Smooth muscle cell of trachea (primary cell): ENCODE data around the gene GZF1. TPM values are rescaled to one million over a fixed set of nuclear protein-coding genes. Genes with fewer than 3 reads are reported as not detected.

Experiments
- total RNA-seq: library from RNA; depleted of rRNA; stranded (reverse); fragments of >200 nt; gene quantifications from 2 replicates; pipeline ENCODE4 v1.2.1, GENCODE V29; 2014

The GZF1 gene
- 13.2 and 21.0 TPM in 2 replicates for total RNA-seq

DNA sequence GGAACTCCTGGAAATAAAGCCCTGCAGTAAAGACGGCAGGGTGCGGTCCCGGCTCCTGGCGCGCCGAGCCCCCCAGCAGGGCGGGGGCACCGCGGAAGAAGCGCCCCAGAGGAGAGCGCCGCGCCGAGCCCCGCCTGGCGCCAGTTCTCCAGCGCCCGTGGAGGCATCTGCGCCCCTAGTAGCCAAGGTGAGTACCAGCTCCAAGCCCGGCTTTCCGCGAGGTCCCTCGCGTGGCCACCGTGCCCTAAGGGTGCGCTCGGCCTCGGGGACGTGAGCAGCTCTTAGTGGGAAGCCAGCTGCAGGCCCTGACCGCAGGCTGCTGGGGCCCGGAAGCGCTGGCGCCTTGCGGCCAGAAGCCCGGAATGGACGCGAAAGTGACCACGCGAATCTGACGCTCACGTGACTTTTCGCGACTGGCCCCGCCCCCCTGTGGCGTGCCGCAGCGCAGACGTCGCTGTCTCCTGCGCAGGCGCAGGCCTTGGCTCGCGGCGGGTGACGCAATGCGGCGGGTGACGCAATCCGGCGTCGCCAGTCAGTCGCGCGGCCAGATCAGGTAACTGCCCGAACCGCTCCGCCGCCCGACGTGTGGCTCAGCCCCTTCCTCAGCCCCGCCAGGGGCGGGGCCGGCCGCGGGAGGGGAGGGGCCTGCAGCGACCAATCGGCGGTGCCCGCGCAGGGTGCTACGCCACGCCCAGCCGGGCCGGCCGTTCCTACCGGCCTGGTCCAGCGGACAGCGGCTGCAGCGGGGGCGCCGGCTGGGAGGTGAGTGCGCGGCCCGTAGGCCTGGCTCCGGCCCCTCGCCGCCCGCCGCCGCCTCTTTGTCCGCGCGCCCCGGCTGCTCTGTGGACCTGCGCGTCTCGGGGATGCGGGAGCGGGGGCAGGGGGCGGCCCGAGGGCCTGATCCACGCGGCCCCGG, at the start of gene GZF1:
Gene GZF1 (plus strand): TSS at position 707 of the 916 bp plus-strand sequence. CDS start 2,202 bp downstream, outside the sequence.

DNA sequence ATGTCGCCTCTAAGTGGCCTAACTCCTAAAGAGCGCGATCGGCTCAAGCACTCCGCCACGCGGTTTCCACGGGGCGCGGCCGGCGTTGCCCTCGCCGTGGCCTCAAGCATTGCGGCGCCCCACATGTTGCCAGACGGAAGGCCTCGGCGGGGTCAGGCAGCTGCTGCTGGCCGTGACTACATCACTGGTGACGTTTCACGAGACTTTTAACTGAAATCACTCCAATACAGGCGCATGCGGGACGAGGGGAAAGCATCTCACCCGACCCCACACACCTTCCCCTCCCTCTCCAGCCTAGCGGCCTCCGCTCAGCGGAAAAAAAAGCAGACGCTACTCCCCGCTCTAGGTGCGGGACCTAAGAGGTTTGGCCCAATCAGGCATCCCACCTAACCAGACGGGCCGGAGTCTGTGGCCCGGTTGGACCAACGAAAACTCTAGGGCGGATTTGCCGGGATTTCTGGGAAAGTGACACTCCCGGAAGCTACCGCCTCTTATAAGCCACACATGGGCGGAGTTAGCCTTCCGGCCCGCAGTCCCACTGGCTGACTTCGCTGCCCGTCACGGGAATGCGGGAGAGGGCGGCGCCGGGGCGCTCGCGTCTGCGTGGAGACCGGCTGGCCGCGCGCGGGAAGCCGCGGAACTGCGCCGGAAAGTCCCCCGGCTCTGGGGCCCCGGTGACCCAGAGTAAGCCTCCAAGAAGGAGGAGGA, 11.6 kb upstream of the GZF1 start, which contains the start of gene NXT1:
Gene NXT1 (plus strand): TSS at position 596 of the 708 bp plus-strand sequence. CDS start 3,251 bp downstream, outside the sequence.

DNA sequence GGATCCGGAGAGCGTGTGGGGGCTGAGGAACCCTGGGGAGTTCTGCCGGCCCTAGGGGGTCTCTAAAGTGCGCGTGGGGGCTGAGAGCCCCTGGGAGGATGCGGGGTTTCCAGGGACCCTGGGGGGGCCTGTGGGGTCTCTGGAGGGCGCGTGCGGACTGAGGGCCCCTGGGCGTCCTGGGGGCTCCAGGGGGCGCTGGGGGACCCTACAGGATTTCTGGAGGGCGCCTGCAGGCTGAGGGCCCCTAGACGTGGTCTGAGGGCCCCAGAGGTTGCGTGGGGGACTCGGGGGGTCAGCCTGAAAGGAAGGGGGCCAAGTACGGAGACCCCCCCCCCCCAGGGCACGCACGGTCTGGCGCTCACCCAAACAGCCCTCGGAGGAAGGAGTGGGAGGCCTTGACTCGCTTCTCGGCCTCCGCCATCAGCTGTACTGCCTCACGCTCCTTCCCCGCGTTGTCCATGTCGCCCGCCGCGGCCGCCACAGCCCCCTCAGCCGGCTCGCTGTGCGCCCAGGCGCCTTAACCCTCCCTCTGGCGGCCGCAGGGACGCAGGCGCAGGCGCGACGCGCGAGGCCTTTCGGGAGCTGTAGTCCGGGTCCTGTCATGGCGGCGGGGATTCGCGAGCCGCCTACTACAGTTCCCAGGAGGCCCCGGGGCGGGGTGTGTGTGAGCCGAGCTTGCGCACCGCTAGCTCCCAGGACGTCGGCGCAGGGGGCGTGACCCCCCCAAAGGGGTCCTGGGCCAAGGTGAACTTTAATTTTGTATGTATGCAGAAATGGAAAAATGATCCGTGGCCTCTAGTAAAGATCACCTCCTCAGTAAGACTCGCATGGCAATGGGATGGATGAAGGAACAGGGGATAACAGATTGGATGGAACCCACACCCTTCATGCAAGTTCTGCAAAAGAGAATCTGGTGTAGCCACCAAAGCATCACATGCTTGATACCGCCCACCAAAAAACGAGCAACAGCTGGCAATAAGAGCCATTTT, 59.3 kb downstream of the GZF1 start, which contains the start of gene NAPB:
Gene NAPB (minus strand): TSS at position 546 of the 989 bp plus-strand sequence. CDS start 86 bp downstream, at position 460.

Other genes with a start within 250 kb of the GZF1 start
- 17.2 and 17.3 TPM in 2 replicates for gene NXT1, start 11.4 kb upstream of the GZF1 start, total RNA-seq
- gene NAPB, start 59.3 kb downstream of the GZF1 start, total RNA-seq: 8.6 and 11.2 TPM in 2 replicates
- gene CSTL1, start 77.5 kb downstream of the GZF1 start, total RNA-seq: not detected in 2 replicates
- gene CST11, start 90.7 kb downstream of the GZF1 start, total RNA-seq: not detected in 2 replicates
- not detected in 2 replicates for gene CST8, start 128.9 kb downstream of the GZF1 start, total RNA-seq
- not detected in 2 replicates for gene CST9L, start 206.3 kb downstream of the GZF1 start, total RNA-seq
- not detected in 2 replicates for gene CST9, start 243.7 kb downstream of the GZF1 start, total RNA-seq